Adrenal gland (tissue), 5 donors: ENCODE measurements around the gene SPDYE1.
"Not testable (repeated sequence)": the region's sequence is repeated elsewhere in the genome, so short reads cannot be mapped to it uniquely, and the experiment has no call there.

ENCODE experiments used
- POLR2A ChIP-seq, 2 donors: fragments of 450-650 bp; IDR thresholded peaks; one replicate each; pipeline ENCODE4 v1.6.1; 2017; ENCODE audit warnings: antibody characterized with exemption in 2 of 2, mild to moderate bottlenecking in 2 of 2, moderate library complexity in 1 of 2
- TF ChIP-seq, protein P1 (sequence below), 6 experiments: fragments of 450-650 bp in 4 of 6; fragments of 200-600 bp in 2 of 6; sonication (generic) in 1 of 6; IDR thresholded peaks; 1 replicate in 5 of 6; 2 replicates in 1 of 6; pipeline versions ENCODE4 v1.5.1 to v1.8.0; 2016 to 2021; ENCODE audit warnings: antibody characterized with exemption in 6 of 6, mild to moderate bottlenecking in 2 of 6, moderate library complexity in 1 of 6
- donor health status: DM: no; HTN: no; CAD: no.

- TF ChIP-seq, protein P1, sequence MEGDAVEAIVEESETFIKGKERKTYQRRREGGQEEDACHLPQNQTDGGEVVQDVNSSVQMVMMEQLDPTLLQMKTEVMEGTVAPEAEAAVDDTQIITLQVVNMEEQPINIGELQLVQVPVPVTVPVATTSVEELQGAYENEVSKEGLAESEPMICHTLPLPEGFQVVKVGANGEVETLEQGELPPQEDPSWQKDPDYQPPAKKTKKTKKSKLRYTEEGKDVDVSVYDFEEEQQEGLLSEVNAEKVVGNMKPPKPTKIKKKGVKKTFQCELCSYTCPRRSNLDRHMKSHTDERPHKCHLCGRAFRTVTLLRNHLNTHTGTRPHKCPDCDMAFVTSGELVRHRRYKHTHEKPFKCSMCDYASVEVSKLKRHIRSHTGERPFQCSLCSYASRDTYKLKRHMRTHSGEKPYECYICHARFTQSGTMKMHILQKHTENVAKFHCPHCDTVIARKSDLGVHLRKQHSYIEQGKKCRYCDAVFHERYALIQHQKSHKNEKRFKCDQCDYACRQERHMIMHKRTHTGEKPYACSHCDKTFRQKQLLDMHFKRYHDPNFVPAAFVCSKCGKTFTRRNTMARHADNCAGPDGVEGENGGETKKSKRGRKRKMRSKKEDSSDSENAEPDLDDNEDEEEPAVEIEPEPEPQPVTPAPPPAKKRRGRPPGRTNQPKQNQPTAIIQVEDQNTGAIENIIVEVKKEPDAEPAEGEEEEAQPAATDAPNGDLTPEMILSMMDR (IDR thresholded peaks at IDR 0.05): not testable (repeated sequence)
- not testable (repeated sequence) for TF ChIP-seq POLR2A (IDR thresholded peaks at IDR 0.05)
These were observed 38.7 kb downstream of the SPDYE1 start for GRCh38 chr7:44036364-44036763.
